Prostate gland (tissue), 2 donors: ENCODE data around the gene CSF2. TPM values are rescaled to one million over a fixed set of nuclear protein-coding genes. Genes with fewer than 3 reads are reported as not detected.
A peak's percentile ranks its signal among the peaks of the same experiment; 100 is the strongest.

Experiments
- DNase-seq: peaks from one replicate; pipeline ENCODE4 v3.0.0-alpha.2; 2019; ENCODE audit warnings: low spot score
- H3K27ac ChIP-seq, 2 donors: fragments of 200-600 bp; sonication (generic); 2 replicates each; pipeline ENCODE4 v1.5.1; 2017 to 2019
- H3K27me3 ChIP-seq: fragments of 200-600 bp; sonication (generic); replicated peaks from 2 replicates; pipeline ENCODE4 v1.5.1; 2019; ENCODE audit not compliant: insufficient read depth
- H3K36me3 ChIP-seq, 2 donors: fragments of 200-600 bp; sonication (generic); 1 replicate in 1 of 2; 2 replicates in 1 of 2; pipeline versions ENCODE4 v1.5.1 to v1.8.1; 2017 to 2019
- H3K4me1 ChIP-seq: fragments of 200-600 bp; sonication (generic); replicated peaks from 2 replicates; pipeline ENCODE4 v1.5.1; 2019
- H3K4me3 ChIP-seq, 2 donors: fragments of 200-600 bp; sonication (generic); 2 replicates each; pipeline ENCODE4 v1.5.1; 2017 to 2019
- H3K9me3 ChIP-seq: fragments of 200-600 bp; sonication (generic); 2 replicates; pipeline ENCODE4 v1.5.1; 2017
- CTCF ChIP-seq, 4 experiments: fragments of 200-600 bp in 2 of 4; fragments of 450-650 bp in 2 of 4; sonication (generic) in 2 of 4; IDR thresholded peaks; 1 replicate in 3 of 4; 2 replicates in 1 of 4; pipeline ENCODE4 v1.5.1; 2016 to 2019; ENCODE audit warnings: antibody characterized with exemption in 4 of 4, mild to moderate bottlenecking in 2 of 4, moderate library complexity in 2 of 4
- POLR2A ChIP-seq: fragments of 450-650 bp; IDR thresholded peaks from one replicate; pipeline ENCODE4 v1.6.1; 2016; ENCODE audit warnings: antibody characterized with exemption, mild to moderate bottlenecking
- POLR2AphosphoS5 ChIP-seq: sonication (generic); formaldehyde crosslinking; IDR thresholded peaks from one replicate; pipeline ENCODE4 v1.6.1; 2017; ENCODE audit warnings: antibody characterized with exemption
- WGBS: methylation state at CpG from one replicate; pipeline ENCODE4 v1.1.5; 2018; 5-methylcytosine and 5-hydroxymethylcytosine counted together
- intact Hi-C: fragments of 100-400 bp; cut with DNase I; formaldehyde crosslinking; loops from one replicate; pipeline ENCODE4 v1.14.2; 2022
- total RNA-seq, 2 donors: library from RNA; depleted of rRNA; stranded (reverse); fragments of >200 nt; gene quantifications; one replicate each; pipeline ENCODE4 v1.1.0, GENCODE V29; 2016

Gene CSF2
- total RNA-seq, 2 donors from 2014 or later, result not detected

GRCh38 chr5:132064738-132065331, 8.8 kb upstream of the CSF2 start:
- no peaks in the 10 kb centered on the region for H3K36me3 ChIP-seq
- TF ChIP-seq CTCF (IDR thresholded peaks at IDR 0.05) (peak; percentile 58 to 80 (median 75)), POLR2AphosphoS5 (no peak)
- no peaks in the 10 kb centered on the region for H3K4me1 ChIP-seq
- no peaks in the 10 kb centered on the region for H3K9me3 ChIP-seq
- DNase-seq, result peak; percentile 35
- no peak overlapping the region for H3K4me3 ChIP-seq
- no peak overlapping the region for H3K27ac ChIP-seq
- intact Hi-C loops, result loop anchor here (5.0 kb wide), 1 partner anchor 478 kb away; no protein-coding TSS in a partner anchor
- no peaks in the 10 kb centered on the region for H3K27me3 ChIP-seq
- 87% methylated on average over 11 of the region's 11 CpGs for WGBS

GRCh38 chr5:132065351-132065937, 8.1 kb upstream of the CSF2 start:
- Histone ChIP-seq H3K9me3 (no peaks in the 10 kb centered on the region), H3K36me3 (no peaks in the 10 kb centered on the region), H3K27ac (no peak overlapping the region), H3K4me1 (no peaks in the 10 kb centered on the region), H3K4me3 (no peak overlapping the region), H3K27me3 (no peaks in the 10 kb centered on the region)
- TF ChIP-seq CTCF (IDR thresholded peaks at IDR 0.05) (peak in 3 of 4 experiments; percentile 7 to 36 (median 34)), POLR2A (no peak)
- DNase-seq, result no peak
- WGBS, result 51% methylated on average over 4 of the region's 4 CpGs
- intact Hi-C loops, result no loop called here

GRCh38 chr5:132065951-132066701, 7.5 kb upstream of the CSF2 start:
- intact Hi-C loops, result no loop called here
- H3K4me1 ChIP-seq, result no peaks in the 10 kb centered on the region

DNA sequence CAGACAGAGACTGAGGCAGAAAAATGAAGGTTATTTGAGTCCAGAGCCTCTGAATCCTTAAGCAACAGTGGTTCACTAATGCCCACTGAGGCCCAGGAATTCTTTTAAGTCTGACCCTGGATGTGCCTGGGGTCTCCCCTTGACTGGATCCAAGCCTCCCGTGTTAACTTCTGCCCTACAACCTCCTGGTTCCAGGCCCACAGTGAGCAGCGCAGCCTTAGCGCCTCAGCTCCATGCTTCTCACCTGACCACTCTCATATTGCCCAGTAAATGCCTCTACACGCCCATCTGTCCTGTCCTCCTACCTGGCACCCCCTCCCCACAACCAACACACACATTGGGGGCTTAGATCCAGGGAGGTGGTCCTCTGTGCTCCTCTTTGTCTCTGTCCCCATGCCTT, 6.7 kb upstream of the CSF2 start:
- TF ChIP-seq POLR2A (no peak), POLR2AphosphoS5 (no peak)

More at GRCh38 chr5:132065951-132066701, 7.5 kb upstream of the CSF2 start:
- Histone ChIP-seq H3K9me3 (no peaks in the 10 kb centered on the region), H3K27ac (no peak overlapping the region), H3K27me3 (no peaks in the 10 kb centered on the region), H3K4me3 (no peak overlapping the region), H3K36me3 (no peaks in the 10 kb centered on the region)
- no peak for TF ChIP-seq POLR2AphosphoS5
- no peak for TF ChIP-seq CTCF (IDR thresholded peaks at IDR 0.05)
- TF ChIP-seq POLR2A, result no peak
- WGBS, result 89% methylated on average over 13 of the region's 13 CpGs
- no peak for DNase-seq

GRCh38 chr5:132067451-132067850, 6.1 kb upstream of the CSF2 start:
- WGBS, result 87% methylated on average over 11 of the region's 11 CpGs
- H3K4me1 ChIP-seq, result no peaks in the 10 kb centered on the region
- TF ChIP-seq POLR2AphosphoS5, result no peak
- no peak for TF ChIP-seq POLR2A
- no peak for TF ChIP-seq CTCF (IDR thresholded peaks at IDR 0.05)
- no peak overlapping the region for H3K4me3 ChIP-seq
- intact Hi-C loops, result no loop called here
- no peaks in the 10 kb centered on the region for H3K27me3 ChIP-seq
- no peaks in the 10 kb centered on the region for H3K36me3 ChIP-seq
- no peak overlapping the region for H3K27ac ChIP-seq
- DNase-seq, result no peak
- no peaks in the 10 kb centered on the region for H3K9me3 ChIP-seq

More for the DNA sequence above, 6.7 kb upstream of the CSF2 start:
- Histone ChIP-seq H3K9me3 (no peaks in the 10 kb centered on the region), H3K4me3 (no peak overlapping the region), H3K4me1 (no peaks in the 10 kb centered on the region), H3K36me3 (no peaks in the 10 kb centered on the region), H3K27ac (no peak overlapping the region), H3K27me3 (no peaks in the 10 kb centered on the region)
- intact Hi-C loops, result no loop called here
- DNase-seq, result no peak
- WGBS, result 91% methylated on average over 4 of the region's 4 CpGs
